GM23338 (cell line): ENCODE results near the gene ERICH3. TPM values are rescaled to one million over a fixed set of nuclear protein-coding genes. Genes with fewer than 3 reads are reported as not detected.
A peak's percentile ranks its signal among the peaks of the same experiment; 100 is the strongest.

Experiments used
- ATAC-seq: fragments of 200-7000 bp; cut with Tn5 transposase; 3 replicates; pipeline ENCODE4 v1.9.1; 2020
- DNase-seq: peaks from one replicate; pipeline ENCODE4 v3.0.0-alpha.2; 2015; ENCODE audit warnings: low spot score
- H2AFZ ChIP-seq: fragments of 200-600 bp; sonication (generic); 2 replicates; pipeline ENCODE4 v1.8.0; 2016; ENCODE audit warnings: antibody characterized with exemption, mild to moderate bottlenecking, moderate library complexity
- H3F3A ChIP-seq: fragments of 200-600 bp; sonication (generic); replicated peaks from 2 replicates; pipeline ENCODE4 v1.8.0; 2017; ENCODE audit warnings: antibody characterized with exemption, mixed run types, low read depth
- H3K27ac ChIP-seq: fragments of 200-600 bp; sonication (generic); 2 replicates; pipeline ENCODE4 v1.6.1; 2016; ENCODE audit warnings: low read depth
- H3K27me3 ChIP-seq: fragments of 200-600 bp; sonication (generic); 2 replicates; pipeline ENCODE4 v1.8.0; 2016; ENCODE audit warnings: mild to moderate bottlenecking, mixed run types, moderate library complexity; ENCODE audit not compliant: insufficient read depth
- H3K36me3 ChIP-seq: fragments of 200-600 bp; sonication (generic); 2 replicates; pipeline ENCODE4 v1.8.0; 2016; ENCODE audit warnings: mild to moderate bottlenecking; ENCODE audit not compliant: insufficient read depth
- H3K4me1 ChIP-seq: fragments of 200-600 bp; sonication (generic); 2 replicates; pipeline ENCODE4 v1.8.0; 2016; ENCODE audit warnings: mild to moderate bottlenecking, moderate library complexity; ENCODE audit not compliant: insufficient read depth
- H3K4me2 ChIP-seq: fragments of 200-600 bp; sonication (generic); 2 replicates; pipeline ENCODE4 v1.7.1; 2017; ENCODE audit warnings: mixed run types
- H3K4me3 ChIP-seq: fragments of 200-600 bp; sonication (generic); 2 replicates; pipeline ENCODE4 v1.6.1; 2016; ENCODE audit warnings: mixed run types
- H3K79me2 ChIP-seq: fragments of 200-600 bp; sonication (generic); replicated peaks from 2 replicates; pipeline ENCODE4 v1.8.0; 2017; ENCODE audit warnings: mild to moderate bottlenecking; ENCODE audit not compliant: insufficient read depth
- H3K9me2 ChIP-seq: fragments of 200-600 bp; sonication (generic); 2 replicates; pipeline ENCODE4 v1.8.0; 2017; ENCODE audit not compliant: insufficient read depth
- H4K20me1 ChIP-seq: fragments of 200-600 bp; sonication (generic); replicated peaks from 2 replicates; pipeline ENCODE4 v1.8.0; 2017; ENCODE audit warnings: mild to moderate bottlenecking; ENCODE audit not compliant: insufficient read depth
- H3K27ac Mint-ChIP-seq: 2 replicates; pipeline ENCODE4 v1.8.0; 2020; ENCODE audit warnings: inconsistent platforms, mild to moderate bottlenecking, moderate library complexity, mixed read lengths
- H3K27me3 Mint-ChIP-seq: 3 replicates; pipeline ENCODE4 v1.8.0; 2022; ENCODE audit warnings: low read depth, mild to moderate bottlenecking, moderate library complexity, mixed read lengths, inconsistent platforms; ENCODE audit not compliant: insufficient read depth, poor library complexity
- H3K36me3 Mint-ChIP-seq: 3 replicates; pipeline ENCODE4 v1.8.0; 2021; ENCODE audit warnings: low read depth, mild to moderate bottlenecking, inconsistent platforms, moderate library complexity, mixed read lengths
- H3K4me1 Mint-ChIP-seq: 3 replicates; pipeline ENCODE4 v1.8.0; 2020; ENCODE audit warnings: mild to moderate bottlenecking, inconsistent platforms, mixed read lengths
- H3K4me3 Mint-ChIP-seq: 3 replicates; pipeline ENCODE4 v1.8.0; 2021; ENCODE audit warnings: moderate library complexity, mild to moderate bottlenecking, inconsistent platforms, mixed read lengths
- H3K9me3 Mint-ChIP-seq: 3 replicates; pipeline ENCODE4 v1.8.0; 2020; ENCODE audit warnings: moderate library complexity, mild to moderate bottlenecking, inconsistent platforms, mixed read lengths
- CREB1 ChIP-seq: fragments of 250-450 bp; sonication (Bioruptor Pico); IDR thresholded peaks from 2 replicates; pipeline ENCODE4 v1.5.0; 2020; ENCODE audit warnings: low read depth, mild to moderate bottlenecking, moderate library complexity
- CTCF ChIP-seq, 2 experiments: fragments of 200-600 bp in 1 of 2; sonication (generic) in 1 of 2; conservative IDR thresholded peaks; 2 replicates each; pipeline versions ENCODE4 v1.5.1 to v1.6.1; 2016 to 2017; ENCODE audit warnings: antibody characterized with exemption in 2 of 2, low read depth in 2 of 2, mild to moderate bottlenecking in 2 of 2, moderate library complexity in 1 of 2
- ETS1 ChIP-seq: IDR thresholded peaks from 2 replicates; pipeline ENCODE4 v1.6.1; 2016; ENCODE audit warnings: antibody characterized with exemption
- EZH2 ChIP-seq: fragments of 200-600 bp; sonication (generic); IDR thresholded peaks from one replicate; pipeline ENCODE4 v1.8.0; 2017; ENCODE audit warnings: antibody characterized with exemption, mild to moderate bottlenecking, low read depth; ENCODE audit not compliant: unreplicated experiment
- EZH2phosphoT487 ChIP-seq: fragments of 200-600 bp; sonication (generic); IDR thresholded peaks from one replicate; pipeline ENCODE4 v1.8.1; 2018; ENCODE audit warnings: antibody characterized with exemption; ENCODE audit not compliant: unreplicated experiment
- JUNB ChIP-seq: IDR thresholded peaks from one replicate; pipeline ENCODE4 v1.6.1; 2016; ENCODE audit warnings: antibody characterized with exemption; ENCODE audit not compliant: unreplicated experiment
- NANOG ChIP-seq: IDR thresholded peaks from 2 replicates; pipeline ENCODE4 v1.6.1; 2016; ENCODE audit warnings: antibody characterized with exemption, borderline replicate concordance
- POLR2AphosphoS5 ChIP-seq: IDR thresholded peaks from 2 replicates; pipeline ENCODE4 v1.6.1; 2016; ENCODE audit warnings: antibody characterized with exemption, low read depth
- REST ChIP-seq: IDR thresholded peaks from one replicate; pipeline ENCODE4 v1.6.1; 2018; ENCODE audit warnings: antibody characterized with exemption; ENCODE audit not compliant: unreplicated experiment
- STAT1 ChIP-seq: IDR thresholded peaks from one replicate; pipeline ENCODE4 v1.6.1; 2016; ENCODE audit warnings: antibody characterized with exemption; ENCODE audit not compliant: unreplicated experiment
- ZNF114 ChIP-seq: fragments of 250-450 bp; sonication (Bioruptor Pico); IDR thresholded peaks from 2 replicates; pipeline ENCODE4 v1.5.0; 2020; ENCODE audit warnings: mild to moderate bottlenecking, moderate library complexity
- ZNF331 ChIP-seq: fragments of 250-450 bp; sonication (Bioruptor Pico); IDR thresholded peaks from 2 replicates; pipeline ENCODE4 v1.5.0; 2020; ENCODE audit warnings: low read depth, mild to moderate bottlenecking, moderate library complexity
- ZNF462 ChIP-seq: fragments of 250-450 bp; sonication (Bioruptor Pico); IDR thresholded peaks from 2 replicates; pipeline ENCODE4 v1.5.0; 2020; ENCODE audit warnings: mild to moderate bottlenecking, moderate library complexity
- polyA plus RNA-seq: library from polyadenylated mRNA; unstranded; fragments of >200 nt; fragmentation: Nextera tagmentation; extraction: Ambion mirVana; gene quantifications from 2 replicates; pipeline ENCODE4 v1.2.1, GENCODE V29; 2016
- total RNA-seq: library from RNA; depleted of rRNA; stranded (reverse); fragments of >200 nt; shearing (Covaris generic); gene quantifications from 2 replicates; pipeline ENCODE4 v1.2.3, GENCODE V29; 2014

ERICH3 gene
- total and polyA plus RNA-seq, 2 experiments from 2014 or later = not detected

- Histone ChIP-seq H3K4me3 (no peak overlapping the region), H3F3A (no peaks in the 10 kb centered on the region), H3K4me1 (no peaks in the 10 kb centered on the region), H3K27ac (no peak overlapping the region), H3K36me3 (no peaks in the 10 kb centered on the region), H3K9me2 (no peaks in the 10 kb centered on the region), H3K4me2 (no peak overlapping the region), H2AFZ (peak overlapping the region; percentile 84), H3K27me3 (no peaks in the 10 kb centered on the region), H4K20me1 (no peaks in the 10 kb centered on the region), H3K79me2 (no peaks in the 10 kb centered on the region)
- Mint-ChIP-seq H3K4me1 (no peaks in the 10 kb centered on the region; the same call in 2 of the 3 replicates), H3K9me3 (no peaks in the 10 kb centered on the region), H3K27me3 (no peaks in the 10 kb centered on the region), H3K27ac (no peak overlapping the region), H3K36me3 (no peaks in the 10 kb centered on the region), H3K4me3 (no peak overlapping the region)
- DNase-seq = no peak
- TF ChIP-seq CTCF (conservative IDR thresholded peaks at IDR 0.05; ENCODE audit: low read depth in 2 of 2) (no peak), POLR2AphosphoS5 (no peak), ZNF462 (no peak), NANOG (no peak), REST (no peak), EZH2phosphoT487 (no peak), CREB1 (CRISPR knock-in tag) (no peak), ETS1 (no peak), JUNB (no peak), ZNF331 (no peak), STAT1 (no peak), ZNF114 (CRISPR knock-in tag) (no peak), EZH2 (no peak)
- peak; percentile 67 for ATAC-seq
These were observed 102.6 kb downstream of the ERICH3 start for GRCh38 chr1:74570797-74571492.
